ENCODE measurements around the gene ASGR1. TPM values are rescaled to one million over a fixed set of nuclear protein-coding genes. Genes with fewer than 3 reads are reported as not detected.

ASGR1 gene
- total and polyA plus RNA-seq, 12 donors = 0.29 to 6.9 (median 1.8) TPM; not detected in 2

DNA sequence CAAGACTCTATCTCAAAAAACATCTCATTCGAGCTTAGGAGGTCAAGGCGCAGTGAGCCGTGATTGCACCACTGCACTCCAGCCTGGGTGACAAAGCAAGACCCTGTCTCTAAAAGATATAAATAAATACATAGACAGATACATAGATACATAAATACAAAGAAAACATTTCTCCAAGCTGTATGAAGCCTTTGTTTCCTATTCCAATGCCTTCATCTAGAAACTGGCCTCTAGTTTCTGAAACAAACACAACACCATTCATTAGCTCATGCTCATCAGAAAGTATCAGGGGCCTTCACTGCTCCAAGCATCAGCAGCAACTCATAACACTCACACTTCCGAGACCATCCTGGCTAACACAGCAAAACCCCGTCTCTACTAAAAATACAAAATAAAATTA is 54.2 kb downstream of the ASGR1 start:
- intact Hi-C loops (cut with DNase I) = no loop called here
- no peaks in the 10 kb centered on the region for H3K27me3 ChIP-seq
- DNase-seq = no peak
- H3K4me3 ChIP-seq = no peak overlapping the region
- peaks cover 0 to 5% of the 10 kb centered on the region in 2 donors for H3K4me1 ChIP-seq (replicated peaks in 1 of 2)
- H3K27ac ChIP-seq = no peak overlapping the region
- TF ChIP-seq POLR2A (IDR thresholded peaks at IDR 0.05) = no peak
- TF ChIP-seq, protein P1, sequence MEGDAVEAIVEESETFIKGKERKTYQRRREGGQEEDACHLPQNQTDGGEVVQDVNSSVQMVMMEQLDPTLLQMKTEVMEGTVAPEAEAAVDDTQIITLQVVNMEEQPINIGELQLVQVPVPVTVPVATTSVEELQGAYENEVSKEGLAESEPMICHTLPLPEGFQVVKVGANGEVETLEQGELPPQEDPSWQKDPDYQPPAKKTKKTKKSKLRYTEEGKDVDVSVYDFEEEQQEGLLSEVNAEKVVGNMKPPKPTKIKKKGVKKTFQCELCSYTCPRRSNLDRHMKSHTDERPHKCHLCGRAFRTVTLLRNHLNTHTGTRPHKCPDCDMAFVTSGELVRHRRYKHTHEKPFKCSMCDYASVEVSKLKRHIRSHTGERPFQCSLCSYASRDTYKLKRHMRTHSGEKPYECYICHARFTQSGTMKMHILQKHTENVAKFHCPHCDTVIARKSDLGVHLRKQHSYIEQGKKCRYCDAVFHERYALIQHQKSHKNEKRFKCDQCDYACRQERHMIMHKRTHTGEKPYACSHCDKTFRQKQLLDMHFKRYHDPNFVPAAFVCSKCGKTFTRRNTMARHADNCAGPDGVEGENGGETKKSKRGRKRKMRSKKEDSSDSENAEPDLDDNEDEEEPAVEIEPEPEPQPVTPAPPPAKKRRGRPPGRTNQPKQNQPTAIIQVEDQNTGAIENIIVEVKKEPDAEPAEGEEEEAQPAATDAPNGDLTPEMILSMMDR (IDR thresholded peaks at IDR 0.05) = no peak
- no peaks in the 10 kb centered on the region for H3K9me3 ChIP-seq (replicated peaks in 1 of 3)
- H3K36me3 ChIP-seq (replicated peaks in 1 of 2) = no peaks in the 10 kb centered on the region
- 74 to 83% (median 79%) methylated on average over 5 of the region's 5 CpGs for WGBS, 4 donors

- no peaks in the 10 kb centered on the region for H3K9me3 ChIP-seq (replicated peaks in 1 of 3)
- no peaks in the 10 kb centered on the region for H3K36me3 ChIP-seq (replicated peaks in 1 of 2)
- H3K4me1 ChIP-seq (replicated peaks in 1 of 2) = peaks cover 0 to 9% of the 10 kb centered on the region in 2 donors
- H3K27ac ChIP-seq = no peak overlapping the region
- H3K4me3 ChIP-seq = no peak overlapping the region
- WGBS, 4 donors = 55 to 84% (median 82%) methylated on average over 2 to 4 of the region's 4 CpGs
- no peak for DNase-seq
- H3K27me3 ChIP-seq = no peaks in the 10 kb centered on the region
- intact Hi-C loops (cut with DNase I) = no loop called here
- TF ChIP-seq, protein P1 (IDR thresholded peaks at IDR 0.05) = no peak
- TF ChIP-seq POLR2A (IDR thresholded peaks at IDR 0.05) = no peak
Measured at GRCh38 chr17:7123844-7124243, 55.3 kb downstream of the ASGR1 start.

MicroRNA genes within 50 kb of the gene (microRNA counts, 767-probe panel; counts per million panel counts)
- microRNA hsa-miR-324-3p (0 counts per million in 2 donors), microRNA hsa-miR-324-5p (4,890 to 5,879 counts per million in 2 donors)

Small RNAs within 50 kb of the gene (microRNA-seq; reads per million reads assigned to microRNA genes)
- 1,728 to 3,466 (median 2,288) reads per million in 3 donors for gene MIR324

Small RNAs within 50 kb of the gene (small RNA-seq; reads per million reads assigned to genes)
- gene AC120057.4 (0 reads per million in 2 donors), gene MIR324 (3.2 to 3.7 reads per million in 2 donors)

Other genes starting within 250 kb of the ASGR1 start
- gene ALOX12, start 183.3 kb downstream of the ASGR1 start, total RNA-seq = under 1 TPM in 2 of 9 donors, not detected in 7; 0.23 to 0.39 TPM
- gene ALOX12, start 183.3 kb downstream of the ASGR1 start, polyA plus RNA-seq = under 1 TPM in 1 of 3 donors, not detected in 2; 0.16 TPM
- 100 to 1,000 TPM; 206 to 799 (median 538) TPM for gene RNASEK, start 166.7 kb downstream of the ASGR1 start, total RNA-seq
- gene RNASEK, start 166.7 kb downstream of the ASGR1 start, polyA plus RNA-seq = 100 to 1,000 TPM; 363 to 770 (median 435) TPM
- 10 to 100 TPM in 3 of 9 donors, 1 to 10 TPM in 6; 2.9 to 17.0 (median 8.5) TPM for gene BCL6B, start 156.3 kb downstream of the ASGR1 start, total RNA-seq
- 10 to 100 TPM in 1 of 3 donors, 1 to 10 TPM in 2; 3.2 to 14.2 (median 9.3) TPM for gene BCL6B, start 156.3 kb downstream of the ASGR1 start, polyA plus RNA-seq
- 1 to 10 TPM in 8 of 9 donors, under 1 TPM in 1; 0.97 to 3.2 (median 2.3) TPM for gene SLC16A13, start 143.4 kb downstream of the ASGR1 start, total RNA-seq
- gene SLC16A13, start 143.4 kb downstream of the ASGR1 start, polyA plus RNA-seq = 1 to 10 TPM in 2 of 3 donors, under 1 TPM in 1; 0.84 to 3.1 (median 1.3) TPM
- 1 to 10 TPM in 2 of 9 donors, under 1 TPM in 5, not detected in 2; 0.18 to 1.1 (median 0.55) TPM for gene SLC16A11, start 135.3 kb downstream of the ASGR1 start, total RNA-seq
- 1 to 10 TPM in 2 of 3 donors, not detected in 1; 1.1 to 3.0 TPM for gene SLC16A11, start 135.3 kb downstream of the ASGR1 start, polyA plus RNA-seq
- gene CLEC10A, start 99.1 kb downstream of the ASGR1 start, total RNA-seq = 10 to 100 TPM in 1 of 9 donors, 1 to 10 TPM in 7, under 1 TPM in 1; 0.83 to 14.1 (median 5.3) TPM
- gene CLEC10A, start 99.1 kb downstream of the ASGR1 start, polyA plus RNA-seq = 1 to 10 TPM; 3.1 to 6.5 (median 4.2) TPM
- 1 to 10 TPM in 1 of 9 donors, under 1 TPM in 4, not detected in 4; 0.14 to 1.1 (median 0.61) TPM for gene ASGR2, start 64.5 kb downstream of the ASGR1 start, total RNA-seq
- 1 to 10 TPM in 2 of 3 donors, under 1 TPM in 1; 0.35 to 1.4 (median 1.2) TPM for gene ASGR2, start 64.5 kb downstream of the ASGR1 start, polyA plus RNA-seq
- gene DLG4, start 40.5 kb upstream of the ASGR1 start, total RNA-seq = 10 to 100 TPM; 14.1 to 70.2 (median 31.4) TPM
- 100 to 1,000 TPM in 1 of 3 donors, 10 to 100 TPM in 2; 19.1 to 172 (median 29.6) TPM for gene DLG4, start 40.5 kb upstream of the ASGR1 start, polyA plus RNA-seq
- 1,000 to 10,000 TPM in 8 of 9 donors, 100 to 1,000 TPM in 1; 961 to 2,378 (median 1,747) TPM for gene ACADVL, start 40.6 kb upstream of the ASGR1 start, total RNA-seq
- 1,000 to 10,000 TPM in 2 of 3 donors, 100 to 1,000 TPM in 1; 972 to 6,098 (median 5,777) TPM for gene ACADVL, start 40.6 kb upstream of the ASGR1 start, polyA plus RNA-seq
- 10 to 100 TPM; 25.2 to 87.2 (median 44.8) TPM for gene DVL2, start 55.1 kb upstream of the ASGR1 start, total RNA-seq
- gene DVL2, start 55.1 kb upstream of the ASGR1 start, polyA plus RNA-seq = 10 to 100 TPM; 11.8 to 80.9 (median 19.2) TPM
- gene PHF23, start 60.1 kb upstream of the ASGR1 start, total RNA-seq = 100 to 1,000 TPM in 1 of 9 donors, 10 to 100 TPM in 8; 33.5 to 141 (median 66.8) TPM
- gene PHF23, start 60.1 kb upstream of the ASGR1 start, polyA plus RNA-seq = 10 to 100 TPM; 28.0 to 80.3 (median 49.6) TPM
- gene GABARAP, start 63.1 kb upstream of the ASGR1 start, total RNA-seq = 1,000 to 10,000 TPM in 1 of 9 donors, 100 to 1,000 TPM in 8; 195 to 1,049 (median 833) TPM
- gene GABARAP, start 63.1 kb upstream of the ASGR1 start, polyA plus RNA-seq = 1,000 to 10,000 TPM in 2 of 3 donors, 100 to 1,000 TPM in 1; 694 to 1,285 (median 1,047) TPM
- 100 to 1,000 TPM in 5 of 9 donors, 10 to 100 TPM in 4; 30.3 to 144 (median 125) TPM for gene CTDNEP1, start 72.4 kb upstream of the ASGR1 start, total RNA-seq
- gene CTDNEP1, start 72.4 kb upstream of the ASGR1 start, polyA plus RNA-seq = 100 to 1,000 TPM in 1 of 3 donors, 10 to 100 TPM in 2; 67.9 to 177 (median 84.4) TPM
- gene ELP5, start 72.8 kb upstream of the ASGR1 start, total RNA-seq = 10 to 100 TPM; 28.0 to 82.7 (median 58.8) TPM
- 10 to 100 TPM; 39.0 to 96.5 (median 77.4) TPM for gene ELP5, start 72.8 kb upstream of the ASGR1 start, polyA plus RNA-seq
- gene CLDN7, start 83.1 kb upstream of the ASGR1 start, total RNA-seq = 10 to 100 TPM in 4 of 9 donors, 1 to 10 TPM in 5; 2.0 to 35.6 (median 7.0) TPM
- gene CLDN7, start 83.1 kb upstream of the ASGR1 start, polyA plus RNA-seq = 1 to 10 TPM; 1.6 to 9.7 (median 5.3) TPM
- gene SLC2A4, start 102.3 kb upstream of the ASGR1 start, total RNA-seq = 10 to 100 TPM in 4 of 9 donors, 1 to 10 TPM in 5; 1.8 to 30.0 (median 7.8) TPM
- gene SLC2A4, start 102.3 kb upstream of the ASGR1 start, polyA plus RNA-seq = 10 to 100 TPM in 1 of 3 donors, 1 to 10 TPM in 1, under 1 TPM in 1; 0.75 to 12.7 (median 5.6) TPM
- under 1 TPM in 4 of 9 donors, not detected in 5; 0.06 to 0.28 (median 0.09) TPM for gene YBX2, start 115.3 kb upstream of the ASGR1 start, total RNA-seq
- 1 to 10 TPM in 1 of 3 donors, under 1 TPM in 1, not detected in 1; 0.88 to 1.4 TPM for gene YBX2, start 115.3 kb upstream of the ASGR1 start, polyA plus RNA-seq
- 100 to 1,000 TPM; 110 to 666 (median 262) TPM for gene EIF5A, start 128.3 kb upstream of the ASGR1 start, total RNA-seq
- 100 to 1,000 TPM; 469 to 594 (median 589) TPM for gene EIF5A, start 128.3 kb upstream of the ASGR1 start, polyA plus RNA-seq
- 100 to 1,000 TPM in 5 of 9 donors, 10 to 100 TPM in 4; 69.1 to 124 (median 100) TPM for gene GPS2, start 136.0 kb upstream of the ASGR1 start, total RNA-seq
- 100 to 1,000 TPM; 167 to 196 (median 191) TPM for gene GPS2, start 136.0 kb upstream of the ASGR1 start, polyA plus RNA-seq
- gene NEURL4, start 150.0 kb upstream of the ASGR1 start, total RNA-seq = 10 to 100 TPM; 10.4 to 46.9 (median 25.0) TPM
- gene NEURL4, start 150.0 kb upstream of the ASGR1 start, polyA plus RNA-seq = 100 to 1,000 TPM in 1 of 3 donors, 10 to 100 TPM in 1, 1 to 10 TPM in 1; 8.7 to 111 (median 45.5) TPM
- gene ACAP1, start 157.2 kb upstream of the ASGR1 start, total RNA-seq = 10 to 100 TPM in 4 of 9 donors, 1 to 10 TPM in 5; 2.9 to 54.7 (median 9.7) TPM
- gene ACAP1, start 157.2 kb upstream of the ASGR1 start, polyA plus RNA-seq = 10 to 100 TPM in 2 of 3 donors, 1 to 10 TPM in 1; 2.1 to 54.1 (median 21.9) TPM
- 10 to 100 TPM in 6 of 9 donors, 1 to 10 TPM in 3; 6.8 to 13.8 (median 11.5) TPM for gene KCTD11, start 172.8 kb upstream of the ASGR1 start, total RNA-seq
- 1 to 10 TPM; 5.2 to 10.0 (median 7.1) TPM for gene KCTD11, start 172.8 kb upstream of the ASGR1 start, polyA plus RNA-seq
- not detected for gene TMEM95, start 175.8 kb upstream of the ASGR1 start, total RNA-seq
- not detected for gene TMEM95, start 175.8 kb upstream of the ASGR1 start, polyA plus RNA-seq
- gene TNK1, start 201.7 kb upstream of the ASGR1 start, total RNA-seq = 1 to 10 TPM in 7 of 9 donors, under 1 TPM in 2; 0.06 to 8.7 (median 2.1) TPM
- 1 to 10 TPM in 2 of 3 donors, under 1 TPM in 1; 0.13 to 3.9 (median 1.6) TPM for gene TNK1, start 201.7 kb upstream of the ASGR1 start, polyA plus RNA-seq
- gene PLSCR3, start 215.2 kb upstream of the ASGR1 start, total RNA-seq = 10 to 100 TPM in 8 of 9 donors, 1 to 10 TPM in 1; 7.7 to 34.5 (median 27.0) TPM
- gene PLSCR3, start 215.2 kb upstream of the ASGR1 start, polyA plus RNA-seq = 10 to 100 TPM; 13.2 to 42.5 (median 32.9) TPM
- 100 to 1,000 TPM in 3 of 9 donors, 10 to 100 TPM in 6; 52.9 to 205 (median 92.4) TPM for gene TMEM256, start 224.7 kb upstream of the ASGR1 start, total RNA-seq
- 100 to 1,000 TPM in 2 of 3 donors, 10 to 100 TPM in 1; 48.5 to 334 (median 254) TPM for gene TMEM256, start 224.7 kb upstream of the ASGR1 start, polyA plus RNA-seq
- 10 to 100 TPM in 6 of 9 donors, 1 to 10 TPM in 3; 2.8 to 34.8 (median 14.4) TPM for gene NLGN2, start 228.5 kb upstream of the ASGR1 start, total RNA-seq
- gene NLGN2, start 228.5 kb upstream of the ASGR1 start, polyA plus RNA-seq = 10 to 100 TPM in 2 of 3 donors, 1 to 10 TPM in 1; 7.7 to 44.6 (median 28.1) TPM
- gene SPEM1, start 241.0 kb upstream of the ASGR1 start, total RNA-seq = not detected
- gene SPEM1, start 241.0 kb upstream of the ASGR1 start, polyA plus RNA-seq = not detected
- not detected for gene SPEM2, start 246.2 kb upstream of the ASGR1 start, total RNA-seq
- not detected for gene SPEM2, start 246.2 kb upstream of the ASGR1 start, polyA plus RNA-seq
- gene SPEM3, start 249.5 kb upstream of the ASGR1 start, total RNA-seq = not detected
- gene SPEM3, start 249.5 kb upstream of the ASGR1 start, polyA plus RNA-seq = not detected